ENCODE data around the gene KRTAP5-4.
A peak's percentile ranks its signal among the peaks of the same experiment; 100 is the strongest.
"Not testable (repeated sequence)": the region's sequence is repeated elsewhere in the genome, so short reads cannot be mapped to it uniquely, and the experiment has no call there.

Gene KRTAP5-4

DNA sequence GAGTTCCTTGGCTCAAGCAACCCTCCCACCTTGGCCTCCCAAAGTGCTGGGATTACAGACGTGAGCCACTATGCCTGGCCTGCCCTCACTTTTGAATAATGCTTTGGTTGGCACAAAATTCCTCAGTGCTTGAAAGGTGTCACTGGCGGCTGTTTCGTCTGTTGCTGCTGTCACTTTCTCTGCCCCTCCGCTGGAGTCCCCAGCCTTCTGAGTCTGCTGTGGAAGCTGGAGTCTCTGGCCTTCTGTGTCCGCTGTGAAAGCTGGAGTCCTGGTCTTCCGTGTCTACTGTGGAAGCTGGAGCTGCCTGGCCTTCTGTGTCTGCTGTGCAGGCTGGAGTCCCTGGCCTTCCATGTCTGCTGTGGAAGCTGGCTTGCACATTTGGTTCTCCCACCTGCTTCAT, 31.9 kb downstream of the KRTAP5-4 start:
- Histone ChIP-seq H3K4me3 (ENCODE audit: low read length) (no peak overlapping the region), H3K9ac (ENCODE audit: low read length) (no peak overlapping the region), H3K36me3 (ENCODE audit: control insufficient read depth, insufficient read depth, low read length) (no peaks in the 10 kb centered on the region), H3K27me3 (ENCODE audit: control insufficient read depth, insufficient read depth, low read length) (peaks cover 5% of the 10 kb centered on the region), H3K4me1 (ENCODE audit: control insufficient read depth, insufficient read depth, low read length) (peaks cover 3% of the 10 kb centered on the region), H3K9me3 (ENCODE audit: control insufficient read depth, low read length) (no peaks in the 10 kb centered on the region)

DNA sequence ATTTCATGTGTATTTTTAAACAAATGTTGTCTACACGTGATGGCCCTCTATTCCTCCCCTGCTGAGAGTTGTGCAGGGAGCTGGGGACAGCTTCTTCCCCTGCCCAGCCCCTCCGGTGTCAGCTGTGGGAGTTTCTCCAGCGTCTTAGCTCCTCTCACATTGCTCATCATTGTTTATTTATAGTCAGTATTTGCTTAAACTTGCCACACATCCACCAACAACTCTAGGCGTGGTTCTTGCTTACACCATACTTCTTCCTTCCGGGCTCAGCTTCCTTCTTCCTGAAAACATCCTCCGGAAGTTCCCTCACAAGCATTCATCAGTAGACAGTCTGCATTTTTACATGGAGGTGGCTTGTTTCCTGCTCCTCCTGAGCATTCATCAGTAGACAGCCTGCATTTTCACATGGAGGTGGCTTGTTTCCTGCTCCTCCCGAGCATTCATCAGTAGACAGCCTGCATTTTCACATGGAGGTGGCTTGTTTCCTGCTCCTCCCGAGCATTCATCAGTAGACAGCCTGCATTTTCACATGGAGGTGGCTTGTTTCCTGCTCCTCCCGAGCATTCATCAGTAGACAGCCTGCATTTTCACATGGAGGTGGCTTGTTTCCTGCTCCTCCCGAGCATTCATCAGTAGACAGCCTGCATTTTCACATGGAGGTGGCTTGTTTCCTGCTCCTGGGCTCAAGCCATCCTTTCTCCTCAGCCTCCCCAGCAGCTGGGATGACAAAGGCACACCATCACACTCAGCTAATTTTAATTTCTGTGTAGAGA, 32.6 kb downstream of the KRTAP5-4 start:
- H3K9me3 ChIP-seq (ENCODE audit: control insufficient read depth, low read length); H3K27me3 ChIP-seq (ENCODE audit: control insufficient read depth, insufficient read depth, low read length); H3K4me1 ChIP-seq (ENCODE audit: control insufficient read depth, insufficient read depth, low read length); H3K9ac ChIP-seq (ENCODE audit: low read length); H3K4me3 ChIP-seq (ENCODE audit: low read length); H3K36me3 ChIP-seq (ENCODE audit: control insufficient read depth, insufficient read depth, low read length): not testable (repeated sequence)

DNA sequence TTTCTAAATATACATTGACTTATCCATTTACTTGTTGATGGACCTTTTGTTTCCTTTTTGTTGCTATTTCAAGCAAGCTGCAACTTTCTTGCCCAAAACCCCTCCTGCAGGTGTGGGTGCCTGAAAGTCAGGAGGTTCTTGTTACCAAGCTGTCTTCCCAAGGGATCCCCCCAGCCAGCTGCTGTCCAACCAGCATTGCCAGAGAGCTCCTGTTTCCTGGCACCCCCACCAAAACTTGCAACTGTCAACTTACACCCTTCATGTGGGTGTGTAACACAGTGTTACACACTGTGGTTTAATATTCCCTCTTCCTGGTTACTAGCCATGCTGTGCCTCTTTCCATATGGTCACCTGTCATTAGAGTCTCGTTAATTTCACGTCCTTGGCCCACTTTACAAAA, 35.2 kb downstream of the KRTAP5-4 start:
- Histone ChIP-seq H3K27me3 (ENCODE audit: control insufficient read depth, insufficient read depth, low read length) (no peaks in the 10 kb centered on the region), H3K4me3 (ENCODE audit: low read length) (no peak overlapping the region)

DNA sequence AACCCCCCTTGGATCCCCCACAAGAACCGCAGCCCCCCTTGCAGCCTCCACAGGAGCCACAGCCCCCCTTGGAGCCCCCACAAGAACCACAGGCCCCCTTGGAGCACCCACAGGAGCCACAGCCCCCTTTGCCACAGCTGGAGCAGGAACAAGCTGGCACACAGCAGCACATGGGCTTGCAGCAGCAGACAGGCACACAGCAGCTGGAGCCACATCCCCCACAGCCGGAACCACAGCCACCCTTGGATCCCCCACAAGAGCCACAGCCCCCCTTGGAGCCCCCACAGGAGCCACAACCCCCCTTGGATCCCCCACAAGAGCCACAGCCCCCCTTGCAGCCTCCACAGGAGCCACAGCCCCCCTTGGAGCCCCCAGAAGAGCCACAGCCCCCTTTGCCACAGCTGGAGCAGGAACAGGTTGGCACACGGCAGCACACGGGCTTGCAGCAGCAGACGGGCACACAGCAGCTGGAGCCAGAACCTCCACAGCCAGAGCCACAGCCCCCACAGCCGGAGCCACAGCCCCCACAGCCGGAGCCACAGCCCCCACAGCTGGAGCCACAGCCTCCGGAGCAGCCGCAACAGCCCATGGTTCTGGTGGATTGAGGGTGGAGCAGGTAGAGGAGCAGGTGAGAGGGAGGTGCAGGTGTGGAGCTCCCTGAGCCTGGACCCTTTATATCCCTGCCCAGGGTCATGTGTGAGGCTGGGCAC, 37.1 kb downstream of the KRTAP5-4 start, which contains the start of gene KRTAP5-1:
TSS of gene KRTAP5-1 (minus strand) at position 623 of the 710 bp plus-strand sequence. CDS start at position 589, 34 bp downstream.
- H3K9ac ChIP-seq (ENCODE audit: low read length); H3K4me3 ChIP-seq (ENCODE audit: low read length); H3K4me1 ChIP-seq (ENCODE audit: control insufficient read depth, insufficient read depth, low read length); H3K27me3 ChIP-seq (ENCODE audit: control insufficient read depth, insufficient read depth, low read length); H3K9me3 ChIP-seq (ENCODE audit: control insufficient read depth, low read length); H3K36me3 ChIP-seq (ENCODE audit: control insufficient read depth, insufficient read depth, low read length): not testable (repeated sequence)

More for the DNA sequence above, 35.2 kb downstream of the KRTAP5-4 start:
- no peak overlapping the region for H3K9ac ChIP-seq (ENCODE audit: low read length)
- H3K9me3 ChIP-seq (ENCODE audit: control insufficient read depth, low read length), result no peaks in the 10 kb centered on the region
- H3K4me1 ChIP-seq (ENCODE audit: control insufficient read depth, insufficient read depth, low read length), result peaks cover 3% of the 10 kb centered on the region
- no peaks in the 10 kb centered on the region for H3K36me3 ChIP-seq (ENCODE audit: control insufficient read depth, insufficient read depth, low read length)

GRCh38 chr11:1582909-1583308, 39.0 kb downstream of the KRTAP5-4 start:
- H3K9me3 ChIP-seq (ENCODE audit: control insufficient read depth, low read length); H3K27me3 ChIP-seq (ENCODE audit: control insufficient read depth, insufficient read depth, low read length); H3K9ac ChIP-seq (ENCODE audit: low read length); H3K4me3 ChIP-seq (ENCODE audit: low read length); H3K36me3 ChIP-seq (ENCODE audit: control insufficient read depth, insufficient read depth, low read length); H3K4me1 ChIP-seq (ENCODE audit: control insufficient read depth, insufficient read depth, low read length): not testable (repeated sequence)

DNA sequence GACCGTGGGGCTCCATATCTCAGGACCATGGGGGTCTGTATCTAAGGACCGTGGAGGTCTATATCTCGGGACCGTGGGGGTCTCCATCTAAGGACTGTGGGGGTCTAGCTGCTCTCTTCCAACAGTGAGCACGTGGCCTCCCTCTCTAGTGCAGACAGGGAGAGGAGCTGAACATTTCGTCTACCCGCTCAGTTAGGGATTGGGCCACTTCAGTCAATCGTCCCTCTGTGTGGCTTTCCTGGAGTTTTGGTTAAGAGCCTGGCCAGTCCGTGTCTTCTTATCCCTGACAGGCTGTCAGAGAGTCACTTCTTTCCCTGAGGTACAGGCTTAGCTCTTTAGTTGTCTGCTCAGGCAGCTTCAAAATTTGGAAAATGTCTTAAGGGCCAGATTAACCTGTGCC, 40.0 kb downstream of the KRTAP5-4 start:
- H3K9ac ChIP-seq (ENCODE audit: low read length), result no peak overlapping the region
- no peaks in the 10 kb centered on the region for H3K4me1 ChIP-seq (ENCODE audit: control insufficient read depth, insufficient read depth, low read length)
- H3K36me3 ChIP-seq (ENCODE audit: control insufficient read depth, insufficient read depth, low read length), result no peaks in the 10 kb centered on the region
- H3K27me3 ChIP-seq (ENCODE audit: control insufficient read depth, insufficient read depth, low read length), result no peaks in the 10 kb centered on the region
- H3K9me3 ChIP-seq (ENCODE audit: control insufficient read depth, low read length), result no peaks in the 10 kb centered on the region
- H3K4me3 ChIP-seq (ENCODE audit: low read length), result no peak overlapping the region

- H3K4me3 ChIP-seq (ENCODE audit: low read length), result no peak overlapping the region
- no peak overlapping the region for H3K9ac ChIP-seq (ENCODE audit: low read length)
- no peaks in the 10 kb centered on the region for H3K36me3 ChIP-seq (ENCODE audit: control insufficient read depth, insufficient read depth, low read length)
- H3K4me1 ChIP-seq (ENCODE audit: control insufficient read depth, insufficient read depth, low read length), result peaks cover 14% of the 10 kb centered on the region
- no peaks in the 10 kb centered on the region for H3K27me3 ChIP-seq (ENCODE audit: control insufficient read depth, insufficient read depth, low read length)
- H3K9me3 ChIP-seq (ENCODE audit: control insufficient read depth, low read length), result no peaks in the 10 kb centered on the region
Observed at GRCh38 chr11:1576825-1577224, 45.1 kb downstream of the KRTAP5-4 start.

- not testable (repeated sequence) for H3K9me3 ChIP-seq (ENCODE audit: control insufficient read depth, low read length); H3K4me3 ChIP-seq (ENCODE audit: low read length); H3K27me3 ChIP-seq (ENCODE audit: control insufficient read depth, insufficient read depth, low read length); H3K9ac ChIP-seq (ENCODE audit: low read length); H3K36me3 ChIP-seq (ENCODE audit: control insufficient read depth, insufficient read depth, low read length)
- H3K4me1 ChIP-seq (ENCODE audit: control insufficient read depth, insufficient read depth, low read length), result peaks cover 20% of the 10 kb centered on the region
Observed at GRCh38 chr11:1575756-1576155, 46.2 kb downstream of the KRTAP5-4 start.

DNA sequence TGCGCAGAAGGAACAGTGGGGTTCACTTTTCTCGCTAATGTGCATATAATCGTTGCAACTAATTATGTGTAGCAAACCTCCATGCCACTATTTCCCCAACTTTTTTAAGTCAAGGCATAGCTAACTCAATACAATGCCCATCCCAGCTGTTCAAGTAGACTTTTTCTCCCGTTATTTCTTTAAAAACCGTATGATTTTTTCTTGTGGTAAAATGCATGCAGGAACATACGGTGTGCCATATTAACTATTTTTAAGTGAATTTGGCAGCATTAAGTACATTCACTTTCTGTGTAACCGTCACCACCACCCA, 47.0 kb downstream of the KRTAP5-4 start:
- H3K27me3 ChIP-seq (ENCODE audit: control insufficient read depth, insufficient read depth, low read length), result no peaks in the 10 kb centered on the region
- no peak overlapping the region for H3K4me3 ChIP-seq (ENCODE audit: low read length)
- peaks cover 29% of the 10 kb centered on the region for H3K4me1 ChIP-seq (ENCODE audit: control insufficient read depth, insufficient read depth, low read length)
- no peak overlapping the region for H3K9ac ChIP-seq (ENCODE audit: low read length)
- no peaks in the 10 kb centered on the region for H3K9me3 ChIP-seq (ENCODE audit: control insufficient read depth, low read length)
- no peaks in the 10 kb centered on the region for H3K36me3 ChIP-seq (ENCODE audit: control insufficient read depth, insufficient read depth, low read length)

DNA sequence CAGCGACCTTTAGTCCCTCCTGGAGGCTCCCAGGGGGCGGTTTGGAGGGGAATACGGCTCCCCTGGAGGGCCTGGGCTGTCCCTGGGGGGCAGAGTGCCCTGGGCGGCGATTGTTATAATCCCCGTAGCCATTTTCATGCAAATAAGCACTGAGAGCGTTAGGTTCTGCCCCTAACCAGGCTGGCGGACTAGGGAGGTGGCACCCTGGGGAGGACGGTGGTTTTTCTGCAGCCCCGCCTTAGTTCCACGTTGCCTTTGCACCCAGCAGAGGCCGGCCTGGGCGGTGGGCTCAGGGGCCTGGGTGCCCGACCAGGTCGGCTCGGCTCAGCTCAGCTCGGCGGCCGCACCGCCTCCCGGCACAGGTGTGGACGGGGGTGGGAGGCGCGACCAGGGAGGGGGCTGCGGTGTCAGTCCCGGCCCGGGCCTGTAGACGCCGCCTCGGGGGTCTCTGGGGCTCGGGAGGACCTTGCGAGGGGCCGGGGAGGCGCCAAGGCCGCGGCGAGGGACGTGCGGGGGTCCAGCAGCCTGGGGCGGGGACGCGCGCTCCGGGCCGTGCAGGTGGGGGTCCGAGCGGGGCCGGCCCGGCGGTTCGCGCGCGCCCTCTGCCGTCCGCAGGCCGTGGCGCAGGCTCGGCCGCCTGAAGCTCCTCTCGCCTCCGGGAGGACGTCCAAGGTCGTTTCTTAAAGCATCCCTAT, 47.6 kb downstream of the KRTAP5-4 start:
- Histone ChIP-seq H3K9me3 (ENCODE audit: control insufficient read depth, low read length) (no peaks in the 10 kb centered on the region), H3K4me3 (ENCODE audit: low read length) (peak overlapping the region; percentile 11), H3K27me3 (ENCODE audit: control insufficient read depth, insufficient read depth, low read length) (no peaks in the 10 kb centered on the region), H3K4me1 (ENCODE audit: control insufficient read depth, insufficient read depth, low read length) (peaks cover 34% of the 10 kb centered on the region), H3K36me3 (ENCODE audit: control insufficient read depth, insufficient read depth, low read length) (no peaks in the 10 kb centered on the region), H3K9ac (ENCODE audit: low read length) (peak overlapping the region; percentile 84)

- Histone ChIP-seq H3K4me1 (ENCODE audit: control insufficient read depth, insufficient read depth, low read length) (peaks cover 39% of the 10 kb centered on the region), H3K27me3 (ENCODE audit: control insufficient read depth, insufficient read depth, low read length) (no peaks in the 10 kb centered on the region), H3K9me3 (ENCODE audit: control insufficient read depth, low read length) (no peaks in the 10 kb centered on the region), H3K4me3 (ENCODE audit: low read length) (peak overlapping the region; percentile 11), H3K36me3 (ENCODE audit: control insufficient read depth, insufficient read depth, low read length) (no peaks in the 10 kb centered on the region), H3K9ac (ENCODE audit: low read length) (peak overlapping the region; percentile 84)
Observed at GRCh38 chr11:1573903-1574237, 48.1 kb downstream of the KRTAP5-4 start.

Data from mucosa of stomach (tissue), 1 donor.